Measurements from ENCODE around the gene SFMBT2.

Gene SFMBT2

GRCh38 chr10:7205656-7206055 lies 205.2 kb downstream of the SFMBT2 start:
- H3F3A ChIP-seq (ENCODE audit: control insufficient read depth, insufficient read depth), result no peaks in the 10 kb centered on the region
- no peaks in the 10 kb centered on the region for H3K27me3 ChIP-seq (ENCODE audit: control insufficient read depth, low read length)
- no peak for TF ChIP-seq EZH2phosphoT487 (IDR thresholded peaks at IDR 0.05; ENCODE audit: borderline replicate concordance, low read length)
- no peak for TF ChIP-seq CTCF (IDR thresholded peaks at IDR 0.05; ENCODE audit: low read depth, low read length, poor library complexity, severe bottlenecking)
- no peaks in the 10 kb centered on the region for H3K9me3 ChIP-seq (ENCODE audit: control insufficient read depth, insufficient read depth, low read length)
- H3K79me2 ChIP-seq (ENCODE audit: control insufficient read depth, low read length), result no peaks in the 10 kb centered on the region
- no peak overlapping the region for H3K27ac ChIP-seq (ENCODE audit: low read depth, low read length)
- H4K20me1 ChIP-seq (ENCODE audit: control insufficient read depth, insufficient read depth, low read depth, low read length), result no peaks in the 10 kb centered on the region
- H3K4me3 ChIP-seq (ENCODE audit: low read length), result no peak overlapping the region
- H3K4me1 ChIP-seq (ENCODE audit: control insufficient read depth, low read length), result no peaks in the 10 kb centered on the region
- H3K4me2 ChIP-seq (ENCODE audit: low read length), result no peak overlapping the region
- no peaks in the 10 kb centered on the region for H3K9me2 ChIP-seq (replicated peaks; ENCODE audit: control insufficient read depth, low read length)
- H3K36me3 ChIP-seq (ENCODE audit: control insufficient read depth, low read length), result peaks cover 7% of the 10 kb centered on the region; the same call in 1 of the 2 replicates

GRCh38 chr10:7202793-7203355 lies 208.0 kb downstream of the SFMBT2 start:
- no peak overlapping the region for H3K4me2 ChIP-seq (ENCODE audit: low read length)
- no peak overlapping the region for H3K27ac ChIP-seq (ENCODE audit: low read depth, low read length)
- H3K36me3 ChIP-seq (ENCODE audit: control insufficient read depth, low read length), result peaks cover 10% of the 10 kb centered on the region; the same call in 1 of the 2 replicates
- H3K79me2 ChIP-seq (ENCODE audit: control insufficient read depth, low read length), result no peaks in the 10 kb centered on the region
- H4K20me1 ChIP-seq (ENCODE audit: control insufficient read depth, insufficient read depth, low read depth, low read length), result no peaks in the 10 kb centered on the region
- no peaks in the 10 kb centered on the region for H3K4me1 ChIP-seq (ENCODE audit: control insufficient read depth, low read length)
- TF ChIP-seq CTCF (IDR thresholded peaks at IDR 0.05; ENCODE audit: low read depth, low read length, poor library complexity, severe bottlenecking) (no peak), EZH2phosphoT487 (IDR thresholded peaks at IDR 0.05; ENCODE audit: borderline replicate concordance, low read length) (no peak)
- H3K9me3 ChIP-seq (ENCODE audit: control insufficient read depth, insufficient read depth, low read length), result no peaks in the 10 kb centered on the region
- H3K9me2 ChIP-seq (replicated peaks; ENCODE audit: control insufficient read depth, low read length), result no peaks in the 10 kb centered on the region
- no peaks in the 10 kb centered on the region for H3F3A ChIP-seq (ENCODE audit: control insufficient read depth, insufficient read depth)
- no peaks in the 10 kb centered on the region for H3K27me3 ChIP-seq (ENCODE audit: control insufficient read depth, low read length)
- H3K4me3 ChIP-seq (ENCODE audit: low read length), result no peak overlapping the region

GRCh38 chr10:7199152-7199760 lies 211.6 kb downstream of the SFMBT2 start:
- Histone ChIP-seq H3K9me2 (replicated peaks; ENCODE audit: control insufficient read depth, low read length) (no peaks in the 10 kb centered on the region), H3K79me2 (ENCODE audit: control insufficient read depth, low read length) (no peaks in the 10 kb centered on the region), H3K36me3 (ENCODE audit: control insufficient read depth, low read length) (peaks cover 7% of the 10 kb centered on the region; the same call in 1 of the 2 replicates), H4K20me1 (ENCODE audit: control insufficient read depth, insufficient read depth, low read depth, low read length) (no peaks in the 10 kb centered on the region), H3K9me3 (ENCODE audit: control insufficient read depth, insufficient read depth, low read length) (no peaks in the 10 kb centered on the region), H3K4me1 (ENCODE audit: control insufficient read depth, low read length) (no peaks in the 10 kb centered on the region), H3K27me3 (ENCODE audit: control insufficient read depth, low read length) (no peaks in the 10 kb centered on the region), H3F3A (ENCODE audit: control insufficient read depth, insufficient read depth) (no peaks in the 10 kb centered on the region), H3K4me3 (ENCODE audit: low read length) (no peak overlapping the region), H3K27ac (ENCODE audit: low read depth, low read length) (no peak overlapping the region), H3K4me2 (ENCODE audit: low read length) (no peak overlapping the region)
- no peak for TF ChIP-seq EZH2phosphoT487 (IDR thresholded peaks at IDR 0.05; ENCODE audit: borderline replicate concordance, low read length)
- TF ChIP-seq CTCF (IDR thresholded peaks at IDR 0.05; ENCODE audit: low read depth, low read length, poor library complexity, severe bottlenecking), result no peak
